Measurements from ENCODE around the gene NCBP1. TPM values are rescaled to one million over a fixed set of nuclear protein-coding genes. Genes with fewer than 3 reads are reported as not detected.

The NCBP1 gene
- polyA plus RNA-seq, 2 of the 4 experiments (the other 2 are of a cell fraction) = 31.8 to 48.2 TPM

GRCh38 chr9:97591535-97591934, 42.1 kb upstream of the NCBP1 start:
- Histone ChIP-seq H3K9me3 (no peaks in the 10 kb centered on the region), H3K4me2 (no peak overlapping the region), H3K4me1 (no peaks in the 10 kb centered on the region), H3K27ac (no peak overlapping the region), H3K4me3 (no peak overlapping the region)
- TF ChIP-seq SMC3 (IDR thresholded peaks at IDR 0.05) (no peak), REST (IDR thresholded peaks at IDR 0.05) (no peak), ESRRA (IDR thresholded peaks at IDR 0.05; ENCODE audit: borderline replicate concordance, low read length) (no peak), HOXB13 (CRISPR knock-in tag; IDR thresholded peaks at IDR 0.05; ENCODE audit: low read depth) (no peak), HOXA7 (CRISPR knock-in tag; IDR thresholded peaks at IDR 0.05) (no peak), HMGXB4 (CRISPR knock-in tag; IDR thresholded peaks at IDR 0.05; ENCODE audit: borderline replicate concordance) (no peak), RAD21 (conservative IDR thresholded peaks at IDR 0.05 in 1 of 2, IDR thresholded peaks at IDR 0.05 in 1 of 2) (no peak), PBX3 (IDR thresholded peaks at IDR 0.05) (no peak), CBX8 (IDR thresholded peaks at IDR 0.05) (no peak), KDM5A (IDR thresholded peaks at IDR 0.05) (no peak), GATA3 (IDR thresholded peaks at IDR 0.05; ENCODE audit: borderline replicate concordance) (no peak), FOSL2 (IDR thresholded peaks at IDR 0.05) (no peak), FOSL2 (CRISPR knock-in tag; IDR thresholded peaks at IDR 0.05) (no peak), ELK1 (IDR thresholded peaks at IDR 0.05; ENCODE audit: low read depth, low read length) (no peak), EP300 (IDR thresholded peaks at IDR 0.05) (no peak), ZC3H11A (IDR thresholded peaks at IDR 0.05) (no peak), JUNB (IDR thresholded peaks at IDR 0.05) (no peak), TFCP2L1 (CRISPR knock-in tag; IDR thresholded peaks at IDR 0.05) (no peak), RNF2 (IDR thresholded peaks at IDR 0.05; ENCODE audit: borderline replicate concordance, low read depth) (no peak), RARB (CRISPR knock-in tag; IDR thresholded peaks at IDR 0.05) (no peak)
- DNase-seq (ENCODE audit: low read depth in 1 of 2, low spot score in 1 of 2) = no peak
- FAIRE-seq = no peak
- ChIA-PET POLR2A (no interaction called here), CTCF (interaction anchor here (0.8 to 9.6 kb wide), 3 partner anchors 13 to 181 kb away, joined by 3 to 179 read pairs (median 3); no protein-coding TSS in a partner anchor)
- no peak for ATAC-seq
- 78% methylated on average over 6 of the region's 6 CpGs for WGBS (ENCODE audit: missing lambda C conversion rate)

GRCh38 chr9:97592126-97592525, 41.5 kb upstream of the NCBP1 start:
- WGBS (ENCODE audit: missing lambda C conversion rate) = 72% methylated on average over 1 of the region's 1 CpG
- CTCF ChIA-PET = interaction anchor here (1.0 to 13.8 kb wide), 6 partner anchors 13 to 205 kb away, joined by 3 to 340 read pairs (median 3); no protein-coding TSS in a partner anchor
- FAIRE-seq = no peak

More at GRCh38 chr9:97592126-97592525, 41.5 kb upstream of the NCBP1 start:
- Histone ChIP-seq H3K4me2 (no peak overlapping the region), H3K9me3 (no peaks in the 10 kb centered on the region), H3K4me1 (no peaks in the 10 kb centered on the region), H3K27ac (no peak overlapping the region), H3K4me3 (no peak overlapping the region)
- ATAC-seq (no peak), DNase-seq (ENCODE audit: low read depth in 1 of 2, low spot score in 1 of 2) (no peak)
- TF ChIP-seq CTCF (IDR thresholded peaks at IDR 0.05) (no peak), ZFP36 (IDR thresholded peaks at IDR 0.05; ENCODE audit: borderline replicate concordance, partially characterized antibody) (no peak), FOXS1 (CRISPR knock-in tag; IDR thresholded peaks at IDR 0.05) (no peak), CBX8 (IDR thresholded peaks at IDR 0.05) (no peak), FOSB (CRISPR knock-in tag; IDR thresholded peaks at IDR 0.05) (no peak), HEYL (CRISPR knock-in tag; IDR thresholded peaks at IDR 0.05) (no peak), TP53 (CRISPR knock-in tag; IDR thresholded peaks at IDR 0.05) (no peak), POLR2AphosphoS2 (conservative IDR thresholded peaks at IDR 0.05; ENCODE audit: low read length) (no peak)
- POLR2A ChIA-PET = no interaction called here

Measured in A549 (cell line).